HG02571 (cell line): ENCODE results near the gene CACNA2D3.

Experiments
- ATAC-seq: cut with Tn5 transposase; IDR thresholded peaks from one replicate; pipeline ENCODE4 v1.9.1; 2021; ENCODE audit warnings: mild to moderate bottlenecking, moderate library complexity; ENCODE audit not compliant: unreplicated experiment

The CACNA2D3 gene

GRCh38 chr3:55013145-55013925 lies 891.0 kb downstream of the CACNA2D3 start:
- ATAC-seq = no peak

GRCh38 chr3:55014081-55014480 lies 891.7 kb downstream of the CACNA2D3 start:
- no peak for ATAC-seq

- ATAC-seq = no peak
Observed at GRCh38 chr3:55014906-55015305, 892.6 kb downstream of the CACNA2D3 start.

DNA sequence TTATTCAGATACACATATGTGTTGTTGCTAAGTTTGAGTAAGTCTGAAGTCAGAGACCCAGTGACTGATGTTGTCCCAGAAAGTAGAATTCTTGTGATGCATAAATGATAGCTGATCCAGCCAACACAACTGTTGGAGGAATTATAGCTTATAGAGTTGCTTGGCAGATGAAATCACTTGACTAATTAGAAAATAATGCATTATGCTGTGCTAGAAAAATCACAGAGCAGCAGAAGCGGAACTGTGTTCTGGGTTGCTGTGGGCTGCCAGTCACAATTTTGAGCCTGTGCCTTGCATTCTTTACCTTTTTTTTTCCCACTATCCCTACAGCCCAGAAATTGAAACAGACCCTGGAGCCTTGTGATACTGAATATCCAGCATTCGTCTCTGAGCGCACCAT lies 895.5 kb downstream of the CACNA2D3 start:
- no peak for ATAC-seq

GRCh38 chr3:55030938-55031337 lies 908.6 kb downstream of the CACNA2D3 start:
- no peak for ATAC-seq

GRCh38 chr3:55036883-55037577 lies 914.7 kb downstream of the CACNA2D3 start:
- no peak for ATAC-seq

DNA sequence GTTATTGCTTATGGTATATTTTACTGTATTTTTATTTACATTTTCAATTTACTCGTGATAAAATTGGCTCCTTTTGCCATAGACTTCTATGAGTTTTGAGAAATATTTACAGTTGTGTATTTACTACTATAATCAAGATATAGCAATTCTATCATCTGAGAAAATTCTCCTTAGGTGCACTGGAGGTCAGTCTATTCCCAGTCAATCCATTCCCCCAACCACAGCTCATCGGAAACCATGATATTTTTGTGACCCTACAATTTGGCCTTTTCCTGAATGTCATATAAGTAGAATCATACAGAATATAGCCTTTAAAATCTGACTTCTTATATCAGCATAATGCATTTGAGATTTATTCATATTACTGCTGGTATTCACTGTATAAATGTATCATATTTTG lies 920.2 kb downstream of the CACNA2D3 start:
- no peak for ATAC-seq

DNA sequence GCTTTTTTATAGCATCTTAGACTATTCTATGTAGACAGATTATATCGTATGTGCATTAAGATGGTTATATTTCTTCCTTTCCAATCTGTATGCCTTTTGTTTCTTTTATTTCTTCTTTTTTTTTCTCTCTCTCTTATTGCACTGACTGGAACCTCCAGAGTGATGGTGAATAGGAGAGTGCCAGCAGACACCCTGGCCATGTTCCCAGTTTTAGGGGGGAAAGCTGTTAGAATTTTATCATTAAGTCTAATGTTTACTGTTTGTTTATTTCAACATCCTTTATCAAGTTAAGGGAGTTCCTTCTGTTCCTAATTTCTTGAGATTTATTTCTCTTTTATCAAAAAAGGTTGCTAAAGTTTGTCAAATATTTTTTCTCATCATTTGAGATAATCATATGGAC lies 922.1 kb downstream of the CACNA2D3 start:
- no peak for ATAC-seq

DNA sequence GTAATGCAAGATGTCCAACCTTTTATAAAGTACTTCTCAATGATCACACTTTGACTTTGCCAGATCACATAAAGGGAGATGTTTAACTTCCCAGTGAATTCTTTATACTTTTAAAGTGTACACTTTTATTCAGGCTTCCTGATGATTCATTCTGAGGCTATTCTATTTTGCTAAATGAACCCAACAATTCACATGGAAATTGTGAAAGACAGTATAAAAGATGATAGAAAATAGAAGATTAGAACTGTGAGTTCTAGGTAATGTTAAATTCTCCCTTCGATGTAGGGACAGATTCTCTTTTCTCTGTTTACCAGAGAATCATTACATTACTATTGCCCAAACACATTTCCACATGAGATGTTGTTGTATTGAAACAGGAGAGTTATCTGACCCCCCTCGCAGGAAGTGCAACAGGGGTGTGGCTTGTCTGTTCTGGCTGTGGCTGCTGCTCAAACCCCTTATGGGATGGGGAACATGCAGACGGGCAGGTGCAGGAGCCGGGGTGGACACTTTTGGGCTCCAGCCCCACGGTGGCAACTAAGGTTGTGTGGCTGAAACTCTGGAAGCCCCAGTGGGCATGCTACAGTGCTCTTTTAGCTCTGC lies 936.8 kb downstream of the CACNA2D3 start:
- ATAC-seq = no peak

DNA sequence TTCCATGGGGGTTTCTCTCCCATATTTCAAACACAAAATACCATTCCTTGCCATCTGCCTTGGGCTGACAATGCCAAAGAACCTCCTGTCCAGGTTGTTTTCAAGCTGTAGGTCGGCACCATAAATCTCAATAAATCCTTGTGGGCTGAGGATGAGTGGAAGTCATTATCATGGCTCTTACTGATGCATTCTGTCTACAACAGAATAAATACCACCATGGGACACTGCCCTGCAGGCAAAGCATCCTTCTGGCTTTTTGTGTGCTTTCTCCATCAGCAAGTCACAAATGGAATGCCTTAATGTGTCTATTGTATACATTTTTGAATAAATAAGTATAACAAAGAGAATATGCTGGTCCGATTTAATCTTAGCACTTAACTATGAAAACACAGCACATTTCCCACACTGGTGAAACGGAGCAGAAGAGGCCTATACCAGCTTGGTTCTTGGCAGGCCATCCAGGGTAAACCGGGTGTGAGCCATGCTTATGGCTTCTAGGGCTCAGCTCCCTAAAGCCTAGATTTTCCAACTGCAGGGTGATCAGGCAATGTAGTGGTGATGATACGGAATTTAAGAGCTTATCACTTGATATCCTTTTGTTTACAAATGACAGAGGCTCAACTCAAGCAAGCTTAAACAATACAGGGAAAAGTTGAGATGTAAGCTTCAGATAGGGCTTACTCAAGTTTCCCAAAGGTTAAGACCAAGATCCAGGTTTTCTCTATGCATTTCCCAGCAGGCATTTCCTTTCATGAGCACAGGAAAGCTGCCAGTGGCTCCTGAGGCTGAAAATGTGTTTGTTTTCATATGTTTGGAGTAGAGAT lies 938.8 kb downstream of the CACNA2D3 start:
- no peak for ATAC-seq

- no peak for ATAC-seq
Observed at GRCh38 chr3:55061720-55062034, 939.3 kb downstream of the CACNA2D3 start.

DNA sequence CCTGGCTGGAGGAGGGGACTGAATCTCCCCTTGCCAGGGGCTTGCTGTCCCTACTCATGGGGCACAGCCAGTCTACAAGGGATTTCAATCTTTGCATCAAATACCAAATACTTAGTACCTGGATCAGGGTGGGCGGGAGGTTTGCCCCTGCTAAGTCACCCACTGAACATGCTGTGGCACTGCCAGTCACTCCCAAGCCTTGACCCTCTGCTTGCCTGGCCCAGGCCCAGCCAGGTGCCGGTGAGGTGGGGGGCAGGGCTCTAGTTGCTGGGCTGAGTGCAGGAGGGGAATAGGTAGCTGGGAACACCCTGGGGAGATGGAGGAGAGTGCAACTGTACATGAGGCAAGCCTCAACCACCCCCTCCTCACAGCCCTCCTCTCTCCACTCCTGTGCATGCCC lies 941.8 kb downstream of the CACNA2D3 start:
- no peak for ATAC-seq

DNA sequence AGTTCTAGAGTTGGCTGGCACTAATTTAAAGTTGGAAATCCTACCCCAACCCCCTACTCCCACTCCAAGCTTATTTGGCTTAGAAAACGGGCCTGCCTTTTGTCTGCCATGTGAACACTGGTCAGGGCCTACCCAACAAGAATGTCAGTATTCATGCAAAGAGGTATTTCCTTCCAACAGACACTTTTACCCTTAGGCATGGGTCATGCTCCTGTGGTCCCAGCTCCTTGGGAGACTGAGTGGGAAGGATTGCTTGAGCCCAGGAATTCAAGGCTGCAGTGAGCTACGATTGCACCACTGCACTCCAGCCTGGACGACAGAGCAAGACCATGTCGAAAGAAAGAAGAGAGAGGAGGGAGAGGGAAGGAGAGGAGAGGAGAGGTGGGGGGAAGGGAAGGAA lies 943.0 kb downstream of the CACNA2D3 start:
- ATAC-seq = no peak

GRCh38 chr3:55066551-55067047 lies 944.2 kb downstream of the CACNA2D3 start:
- ATAC-seq = no peak

GRCh38 chr3:55069950-55070349 lies 947.6 kb downstream of the CACNA2D3 start:
- ATAC-seq = no peak

- ATAC-seq = no peak
Observed at GRCh38 chr3:55074796-55075195, 952.4 kb downstream of the CACNA2D3 start.

DNA sequence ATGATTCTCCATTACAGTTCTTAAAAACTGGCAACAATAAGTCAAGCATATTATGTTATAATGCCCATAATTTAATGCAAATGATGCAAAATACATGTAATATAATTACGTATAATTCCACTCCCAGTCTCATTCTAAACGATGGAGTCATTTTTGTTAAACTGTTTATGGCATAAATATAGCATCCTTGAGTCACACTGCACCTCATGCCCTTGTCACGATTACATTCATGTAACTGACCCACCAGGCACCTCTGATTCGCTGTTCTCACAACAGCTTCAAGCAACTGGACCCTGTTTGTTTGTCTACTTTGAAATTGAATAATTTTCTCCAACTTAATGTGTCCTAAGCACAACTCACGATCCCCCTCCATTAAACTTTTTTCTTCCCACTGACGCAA lies 953.5 kb downstream of the CACNA2D3 start:
- no peak for ATAC-seq

GRCh38 chr3:55077726-55078125 lies 955.4 kb downstream of the CACNA2D3 start:
- no peak for ATAC-seq

- no peak for ATAC-seq
Observed at GRCh38 chr3:55078876-55079275, 956.5 kb downstream of the CACNA2D3 start.

DNA sequence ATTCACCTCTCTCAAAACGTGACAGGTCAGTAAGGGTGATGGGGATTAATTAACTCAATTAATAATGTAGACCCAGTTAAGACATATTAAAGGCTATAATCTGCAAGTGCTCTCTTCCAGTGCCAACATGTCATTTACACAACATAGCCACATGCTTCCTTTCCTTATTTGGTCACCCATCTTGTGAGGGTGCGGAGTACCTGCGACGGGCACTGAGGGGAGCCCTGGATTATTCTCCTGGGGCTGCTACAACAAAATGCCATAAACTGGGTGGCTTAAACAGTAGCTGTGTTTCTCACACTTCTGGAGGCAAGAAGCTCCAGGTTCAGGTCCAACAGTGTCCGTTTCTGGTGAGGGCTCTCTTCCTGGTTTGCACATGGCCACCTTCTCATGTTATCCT lies 962.9 kb downstream of the CACNA2D3 start:
- ATAC-seq = no peak

DNA sequence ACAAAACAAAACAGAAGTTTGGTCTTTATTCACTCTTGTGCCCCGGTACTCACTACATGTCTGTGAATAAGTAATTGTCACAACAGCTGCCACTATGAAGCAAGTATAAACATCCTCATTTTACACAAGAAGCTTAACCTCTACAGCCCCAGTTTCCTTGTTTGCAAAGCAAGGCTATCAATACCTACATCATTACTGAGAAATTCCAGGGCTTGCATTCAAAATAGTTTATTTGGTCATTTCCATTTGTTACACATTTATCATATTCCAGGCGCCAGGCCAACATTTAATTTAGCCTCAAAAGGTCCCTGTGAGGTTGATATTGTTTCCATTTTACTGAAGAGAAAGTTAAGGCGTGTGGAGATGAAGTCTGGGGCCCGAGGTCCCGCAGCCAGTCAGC lies 966.9 kb downstream of the CACNA2D3 start:
- no peak for ATAC-seq
